GM19463 (cell line): Measurements from ENCODE around the gene EDNRB.
"Not testable (repeated sequence)": the region's sequence is repeated elsewhere in the genome, so short reads cannot be mapped to it uniquely, and the experiment has no call there.

ENCODE experiments used
- ATAC-seq: cut with Tn5 transposase; IDR thresholded peaks from one replicate; pipeline ENCODE4 v1.9.1; 2021; ENCODE audit warnings: mild to moderate bottlenecking, moderate library complexity; ENCODE audit not compliant: unreplicated experiment

Gene EDNRB

GRCh38 chr13:77918391-77919245 is at the start of gene EDNRB:
EDNRB (minus strand) TSS chr13:77918831; CDS start chr13:77918573, 258 bp downstream.
- no peak for ATAC-seq

GRCh38 chr13:77966671-77967070 is 48.0 kb upstream of the EDNRB start:
- ATAC-seq, result no peak

GRCh38 chr13:77952737-77953136 is 34.1 kb upstream of the EDNRB start:
- no peak for ATAC-seq

- ATAC-seq, result no peak
Observed at GRCh38 chr13:77952276-77952675, 33.6 kb upstream of the EDNRB start.

- no peak for ATAC-seq
Observed at GRCh38 chr13:77946522-77946921, 27.9 kb upstream of the EDNRB start.

- not testable (repeated sequence) for ATAC-seq
Observed at GRCh38 chr13:77935063-77935462, 16.4 kb upstream of the EDNRB start.

- peak; percentile 78 for ATAC-seq
Observed at GRCh38 chr13:77930430-77930829, 11.8 kb upstream of the EDNRB start.

GRCh38 chr13:77928909-77929308 is 10.3 kb upstream of the EDNRB start:
- ATAC-seq, result peak; percentile 81

GRCh38 chr13:77925616-77926015 is 7.0 kb upstream of the EDNRB start:
- ATAC-seq, result no peak

- no peak for ATAC-seq
Observed at GRCh38 chr13:77919921-77920294, 1.3 kb upstream of the EDNRB start.

- no peak for ATAC-seq
Observed at GRCh38 chr13:77919246-77919920, 752 bp upstream of the EDNRB start.

GRCh38 chr13:77916488-77916887 is 2.1 kb downstream of the EDNRB start:
- ATAC-seq, result no peak

GRCh38 chr13:77915686-77916085 is 2.9 kb downstream of the EDNRB start:
- ATAC-seq, result no peak

- ATAC-seq, result no peak
Observed at GRCh38 chr13:77913003-77913402, 5.6 kb downstream of the EDNRB start.

- no peak for ATAC-seq
Observed at GRCh38 chr13:77911751-77912150, 6.9 kb downstream of the EDNRB start.

- ATAC-seq, result no peak
Observed at GRCh38 chr13:77909827-77910226, 8.8 kb downstream of the EDNRB start.

- ATAC-seq, result no peak
Observed at GRCh38 chr13:77908531-77908930, 10.1 kb downstream of the EDNRB start.

- no peak for ATAC-seq
Observed at GRCh38 chr13:77907666-77908341, 10.8 kb downstream of the EDNRB start.

GRCh38 chr13:77904031-77904430 is 14.6 kb downstream of the EDNRB start:
- ATAC-seq, result no peak

GRCh38 chr13:77903435-77903834 is 15.2 kb downstream of the EDNRB start:
- ATAC-seq, result no peak

GRCh38 chr13:77902319-77902963 is 16.2 kb downstream of the EDNRB start:
- ATAC-seq, result no peak
